H9 (cell line): ENCODE measurements around the gene GPR156. TPM values are rescaled to one million over a fixed set of nuclear protein-coding genes. Genes with fewer than 3 reads are reported as not detected.

Source experiments
- DNase-seq: peaks from one replicate; pipeline ENCODE4 v3.0.0-alpha.2; 2017
- H2AFZ ChIP-seq: one replicate; pipeline ENCODE4 v1.6.1; 2013; ENCODE audit warnings: mild to moderate bottlenecking, low read length, control low read depth, moderate library complexity
- H2AK5ac ChIP-seq: 2 replicates; pipeline ENCODE4 v1.6.1; 2013; ENCODE audit warnings: low read length, control low read depth, mixed read lengths; ENCODE audit not compliant: insufficient read length
- H2BK120ac ChIP-seq: one replicate; pipeline ENCODE4 v1.6.1; 2013; ENCODE audit warnings: low read depth, mild to moderate bottlenecking, low read length, control low read depth, inconsistent platforms; ENCODE audit not compliant: poor library complexity, severe bottlenecking
- H2BK12ac ChIP-seq: 2 replicates; pipeline ENCODE4 v1.6.1; 2013; ENCODE audit warnings: low read length, control low read depth, mixed read lengths, low read depth; ENCODE audit not compliant: insufficient read length
- H2BK15ac ChIP-seq: 2 replicates; pipeline ENCODE4 v1.6.1; 2013; ENCODE audit warnings: low read depth, low read length, control low read depth
- H2BK20ac ChIP-seq: one replicate; pipeline ENCODE4 v1.6.1; 2013; ENCODE audit warnings: low read depth, mild to moderate bottlenecking, low read length, control low read depth, inconsistent platforms; ENCODE audit not compliant: poor library complexity, severe bottlenecking
- H2BK5ac ChIP-seq: 2 replicates; pipeline ENCODE4 v1.6.1; 2013; ENCODE audit warnings: low read length, control low read depth, mixed read lengths; ENCODE audit not compliant: insufficient read length
- H3K14ac ChIP-seq: 2 replicates; pipeline ENCODE4 v1.6.1; 2013; ENCODE audit warnings: low read length, control low read depth; ENCODE audit not compliant: insufficient read depth
- H3K18ac ChIP-seq: 2 replicates; pipeline ENCODE4 v1.6.1; 2013; ENCODE audit warnings: low read depth, mild to moderate bottlenecking, mixed read lengths, low read length, control low read depth; ENCODE audit not compliant: insufficient read length
- H3K23ac ChIP-seq: 2 replicates; pipeline ENCODE4 v1.6.1; 2013; ENCODE audit warnings: low read length, control low read depth, mixed read lengths, low read depth; ENCODE audit not compliant: insufficient read length
- H3K23me2 ChIP-seq: 2 replicates; pipeline ENCODE4 v1.6.1; 2013; ENCODE audit warnings: low read depth, mild to moderate bottlenecking, mixed read lengths, low read length, control low read depth; ENCODE audit not compliant: insufficient read length, poor library complexity, severe bottlenecking
- H3K27ac ChIP-seq: 2 replicates; pipeline ENCODE4 v1.5.1; 2013; ENCODE audit warnings: low read length, control low read depth, mixed read lengths, low read depth; ENCODE audit not compliant: insufficient read length
- H3K27me3 ChIP-seq: 2 replicates; pipeline ENCODE4 v1.6.1; 2013; ENCODE audit warnings: low read length, control low read depth, inconsistent platforms; ENCODE audit not compliant: insufficient read depth
- H3K4ac ChIP-seq: 2 replicates; pipeline ENCODE4 v1.6.1; 2013; ENCODE audit warnings: low read depth, mild to moderate bottlenecking, control low read depth, inconsistent platforms, low read length, moderate library complexity
- H3K4me1 ChIP-seq: 2 replicates; pipeline ENCODE4 v1.6.1; 2013; ENCODE audit warnings: low read length, control low read depth, inconsistent platforms; ENCODE audit not compliant: insufficient read depth
- H3K4me2 ChIP-seq: 2 replicates; pipeline ENCODE4 v1.6.1; 2013; ENCODE audit warnings: low read length, control low read depth, mixed read lengths; ENCODE audit not compliant: insufficient read length, insufficient read depth
- H3K56ac ChIP-seq: 2 replicates; pipeline ENCODE4 v1.6.1; 2013; ENCODE audit warnings: low read depth, mild to moderate bottlenecking, mixed read lengths, low read length, control low read depth; ENCODE audit not compliant: insufficient read length
- H3K79me1 ChIP-seq: 2 replicates; pipeline ENCODE4 v1.6.1; 2013; ENCODE audit warnings: low read depth, mild to moderate bottlenecking, moderate library complexity, low read length, control low read depth, inconsistent platforms; ENCODE audit not compliant: insufficient read depth, poor library complexity, severe bottlenecking
- H3K79me2 ChIP-seq: 2 replicates; pipeline ENCODE4 v1.6.1; 2013; ENCODE audit warnings: low read length, control low read depth, inconsistent platforms; ENCODE audit not compliant: insufficient read depth
- H3K9ac ChIP-seq: 2 replicates; pipeline ENCODE4 v1.6.1; 2013; ENCODE audit warnings: low read length, control low read depth, mixed read lengths; ENCODE audit not compliant: insufficient read length; ENCODE audit errors: extremely low read depth
- H3K9me3 ChIP-seq: one replicate; pipeline ENCODE4 v1.6.1; 2013; ENCODE audit warnings: low read depth, low read length, inconsistent platforms; ENCODE audit not compliant: control insufficient read depth
- H3T11ph ChIP-seq: one replicate; pipeline ENCODE4 v1.6.1; 2013; ENCODE audit warnings: mild to moderate bottlenecking, low read length, control low read depth, inconsistent platforms
- H4K20me1 ChIP-seq: one replicate; pipeline ENCODE4 v1.6.1; 2013; ENCODE audit not compliant: control insufficient read depth, insufficient read length, insufficient read depth
- H4K5ac ChIP-seq: 2 replicates; pipeline ENCODE4 v1.6.1; 2013; ENCODE audit warnings: low read depth, mild to moderate bottlenecking, mixed read lengths, low read length, control low read depth; ENCODE audit not compliant: insufficient read length
- H4K8ac ChIP-seq: replicated peaks from 2 replicates; pipeline ENCODE4 v1.6.1; 2013; ENCODE audit warnings: low read length, control low read depth, mixed read lengths, low read depth; ENCODE audit not compliant: insufficient read length
- H4K91ac ChIP-seq: 2 replicates; pipeline ENCODE4 v1.6.1; 2013; ENCODE audit warnings: low read depth, mild to moderate bottlenecking, moderate library complexity, mixed read lengths, low read length, control low read depth; ENCODE audit not compliant: insufficient read length
- H3K27ac Mint-ChIP-seq, 3 experiments: 2 replicates in 2 of 3; 3 replicates in 1 of 3; pipeline ENCODE4 v1.8.0; 2020 to 2021; ENCODE audit warnings: mixed read lengths in 3 of 3, mild to moderate bottlenecking in 1 of 3, moderate library complexity in 1 of 3
- H3K27me3 Mint-ChIP-seq: 2 replicates; pipeline ENCODE4 v1.8.0; 2021; ENCODE audit warnings: low read depth, mild to moderate bottlenecking, moderate library complexity, mixed read lengths
- H3K36me3 Mint-ChIP-seq, 3 experiments: 2 replicates in 2 of 3; 3 replicates in 1 of 3; pipeline ENCODE4 v1.8.0; 2020 to 2021; ENCODE audit warnings: low read depth in 3 of 3, mixed read lengths in 3 of 3; ENCODE audit not compliant: insufficient read depth in 1 of 3
- H3K4me1 Mint-ChIP-seq, 2 experiments: 2 replicates each; pipeline ENCODE4 v1.8.0; 2020; ENCODE audit warnings: mixed read lengths in 2 of 2
- H3K4me3 Mint-ChIP-seq, 2 experiments: 2 replicates in 1 of 2; 3 replicates in 1 of 2; pipeline ENCODE4 v1.8.0; 2020 to 2021; ENCODE audit warnings: mild to moderate bottlenecking in 2 of 2, mixed read lengths in 2 of 2, moderate library complexity in 1 of 2
- H3K9me3 Mint-ChIP-seq, 2 experiments: 2 replicates in 1 of 2; 3 replicates in 1 of 2; pipeline ENCODE4 v1.8.0; 2020; ENCODE audit warnings: mild to moderate bottlenecking in 2 of 2, mixed read lengths in 2 of 2, moderate library complexity in 1 of 2
- CTCF ChIP-seq: fragments of 200-600 bp; sonication (generic); conservative IDR thresholded peaks from 3 replicates; pipeline ENCODE4 v1.8.0; 2021; ENCODE audit warnings: antibody characterized with exemption, mild to moderate bottlenecking
- WGBS: extraction: QIAGEN DNeasy Blood & Tissue Kit; methylation state at CpG from one replicate; pipeline ENCODE4 v1.1.7; 2013; ENCODE audit warnings: missing lambda C conversion rate, low lambda C conversion rate, mixed read lengths; ENCODE audit not compliant: insufficient read length; ENCODE audit errors: extremely low coverage; 5-methylcytosine and 5-hydroxymethylcytosine counted together
- total RNA-seq: library from RNA; stranded (reverse); gene quantifications from 2 replicates; pipeline ENCODE4 v1.2.1, GENCODE V29; 2021

GPR156 gene
- total RNA-seq, 1 experiment from 2014 or later: 1.8 TPM

- Histone ChIP-seq H2AK5ac (no peak overlapping the region), H3K23me2 (no peaks in the 10 kb centered on the region), H2BK15ac (no peak overlapping the region), H3K79me1 (no peaks in the 10 kb centered on the region), H2BK12ac (no peak overlapping the region), H3K18ac (no peak overlapping the region), H3K9ac (no peak overlapping the region), H4K20me1 (no peaks in the 10 kb centered on the region), H3K27ac (no peak overlapping the region), H2AFZ (no peak overlapping the region), H3K4me1 (peaks cover 7% of the 10 kb centered on the region; the same call in 1 of the 2 replicates), H2BK20ac (no peak overlapping the region), H4K8ac (no peak overlapping the region), H3K23ac (no peak overlapping the region), H3K27me3 (no peaks in the 10 kb centered on the region), H3K56ac (no peak overlapping the region), H3K14ac (no peak overlapping the region), H2BK120ac (no peak overlapping the region), H3K9me3 (no peaks in the 10 kb centered on the region), H3K4me2 (no peak overlapping the region), H4K5ac (no peak overlapping the region), H2BK5ac (no peak overlapping the region), H3T11ph (no peak overlapping the region), H3K79me2 (no peaks in the 10 kb centered on the region), H4K91ac (no peak overlapping the region), H3K4ac (no peak overlapping the region)
- Mint-ChIP-seq H3K36me3 (no peaks in the 10 kb centered on the region), H3K27me3 (no peaks in the 10 kb centered on the region), H3K4me1 (peaks cover 14 to 18% of the 10 kb centered on the region in 2 experiments), H3K4me3 (no peak overlapping the region), H3K27ac (no peak overlapping the region), H3K9me3 (no peaks in the 10 kb centered on the region)
- WGBS: no CpG with 5 or more reads among the region's 6 CpGs
- peak; percentile 41 for DNase-seq
- TF ChIP-seq CTCF: peak; percentile 62; the same call in 2 of the 3 replicates
Measured at GRCh38 chr3:120147072-120147871, 137.8 kb downstream of the GPR156 start.
